Measurements from ENCODE around the gene OPN3.

DNA sequence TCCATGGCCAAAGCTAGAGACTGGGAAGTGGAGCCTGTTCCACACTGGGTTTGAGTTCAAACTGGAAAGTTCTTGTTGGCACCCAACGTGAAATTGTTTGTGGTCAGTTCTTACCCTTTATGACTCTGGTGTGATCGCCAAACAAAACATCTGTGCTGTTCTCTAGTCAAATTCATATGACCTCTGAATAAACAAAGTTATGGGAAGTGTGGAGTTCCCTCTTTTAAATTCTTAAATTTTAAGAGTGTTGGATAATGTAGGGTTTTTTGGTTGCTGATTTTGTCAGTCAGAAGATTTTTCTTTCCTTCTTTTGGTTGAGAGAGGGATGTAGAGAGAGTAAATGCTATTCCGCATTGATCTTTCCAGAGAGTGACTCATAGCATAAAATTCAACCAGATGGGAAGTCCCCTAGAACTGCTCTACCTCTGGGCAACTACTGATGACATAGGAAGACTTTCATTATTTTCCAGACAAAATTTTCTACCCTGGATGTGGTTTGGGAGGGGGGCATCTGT lies 36.4 kb downstream of the OPN3 start:
- TF ChIP-seq GATA3 (IDR thresholded peaks at IDR 0.05; ENCODE audit: low read depth, low read length) (no peak), GATA2 (IDR thresholded peaks at IDR 0.05; ENCODE audit: low read depth, low read length) (no peak)

Measured in SH-SY5Y (cell line).